ENCODE measurements around the gene ETS1.

GRCh38 chr11:128567130-128567529, 20.2 kb downstream of the ETS1 start:
- TF ChIP-seq POLR2A (IDR thresholded peaks at IDR 0.05), result no peak
- TF ChIP-seq CTCF (IDR thresholded peaks at IDR 0.05), result no peak
